IMR-90 (cell line): ENCODE data around the gene STX16. TPM values are rescaled to one million over a fixed set of nuclear protein-coding genes. Genes with fewer than 3 reads are reported as not detected.

Source experiments
- ATAC-seq: fragments of 200-7000 bp; cut with Tn5 transposase; 2 replicates; pipeline ENCODE4 v1.9.1; 2020; ENCODE audit warnings: low read depth, mild to moderate bottlenecking, moderate library complexity
- BruUV-seq: library from RNA; stranded (reverse); fragments of 400-500 nt; replicated peaks from 2 replicates; lab custom pipeline; 2021; lab: Mats Ljungman, UMichigan
- CTCF ChIA-PET: fragments of 300-600 bp; formaldehyde crosslinking; extraction: SDS; loops from one replicate; lab custom pipeline; 2021; ENCODE audit warnings: antibody characterized with exemption; lab: Yijun Ruan, JAX
- POLR2A ChIA-PET: fragments of 300-600 bp; sonication (Branson Sonifier 250); formaldehyde crosslinking; loops from one replicate; lab custom pipeline; 2022; ENCODE audit warnings: antibody characterized with exemption; ENCODE audit not compliant: unreplicated experiment; lab: Charles Lee
- DNase-seq: peaks from one replicate; pipeline ENCODE4 v3.0.0; 2013
- H2AFZ ChIP-seq: replicated peaks from 2 replicates; pipeline ENCODE3; 2013; ENCODE audit warnings: low read length, mild to moderate bottlenecking; ENCODE audit not compliant: poor library complexity
- H2AK5ac ChIP-seq: 2 replicates; pipeline ENCODE4 v1.6.1; 2013; ENCODE audit warnings: low read depth, low read length, inconsistent platforms
- H2AK9ac ChIP-seq: replicated peaks from 2 replicates; pipeline ENCODE3; 2013; ENCODE audit warnings: mild to moderate bottlenecking, low read depth, low read length, moderate library complexity; ENCODE audit not compliant: poor library complexity
- H2BK120ac ChIP-seq: 2 replicates; pipeline ENCODE4 v1.6.1; 2013; ENCODE audit warnings: low read depth, low read length, inconsistent platforms
- H2BK15ac ChIP-seq: 3 replicates; pipeline ENCODE4 v1.6.1; 2013; ENCODE audit warnings: low read depth, low read length, inconsistent platforms
- H2BK20ac ChIP-seq: 2 replicates; pipeline ENCODE4 v1.6.1; 2013; ENCODE audit warnings: low read depth, mild to moderate bottlenecking, inconsistent platforms, low read length, moderate library complexity
- H2BK5ac ChIP-seq: 2 replicates; pipeline ENCODE4 v1.6.1; 2013; ENCODE audit warnings: mild to moderate bottlenecking, low read depth, low read length, inconsistent platforms; ENCODE audit not compliant: poor library complexity, severe bottlenecking
- H3K14ac ChIP-seq: replicated peaks from 2 replicates; pipeline ENCODE4 v1.6.1; 2013; ENCODE audit warnings: low read depth, low read length, inconsistent platforms
- H3K18ac ChIP-seq: 2 replicates; pipeline ENCODE4 v1.6.1; 2013; ENCODE audit warnings: low read depth, low read length, control low read depth
- H3K23ac ChIP-seq: 2 replicates; pipeline ENCODE4 v1.6.1; 2013; ENCODE audit warnings: low read depth, low read length, inconsistent platforms
- H3K27ac ChIP-seq: 2 replicates; pipeline ENCODE4 v1.5.1; 2013; ENCODE audit warnings: mild to moderate bottlenecking, control low read depth, low read length; ENCODE audit not compliant: insufficient read depth
- H3K27me3 ChIP-seq: 2 replicates; pipeline ENCODE4 v1.6.1; 2013; ENCODE audit warnings: low read length; ENCODE audit not compliant: control insufficient read depth, insufficient read depth
- H3K36me3 ChIP-seq: 2 replicates; pipeline ENCODE4 v1.6.1; 2013; ENCODE audit warnings: low read length, mixed read lengths; ENCODE audit not compliant: control insufficient read depth, insufficient read depth
- H3K4ac ChIP-seq: 2 replicates; pipeline ENCODE4 v1.6.1; 2013; ENCODE audit warnings: low read depth, low read length, inconsistent platforms
- H3K4me1 ChIP-seq: 2 replicates; pipeline ENCODE4 v1.6.1; 2013; ENCODE audit warnings: low read length, mixed read lengths; ENCODE audit not compliant: control insufficient read depth, insufficient read depth
- H3K4me2 ChIP-seq: 2 replicates; pipeline ENCODE4 v1.6.1; 2013; ENCODE audit warnings: low read depth, mild to moderate bottlenecking, control low read depth, low read length, moderate library complexity
- H3K4me3 ChIP-seq: 2 replicates; pipeline ENCODE4 v1.5.1; 2013; ENCODE audit warnings: low read depth, mild to moderate bottlenecking, control low read depth, low read length, moderate library complexity; ENCODE audit not compliant: insufficient read depth
- H3K56ac ChIP-seq: 2 replicates; pipeline ENCODE4 v1.6.1; 2013; ENCODE audit warnings: low read length, inconsistent platforms; ENCODE audit not compliant: insufficient read depth; ENCODE audit errors: extremely low read depth
- H3K79me1 ChIP-seq, 2 experiments: 2 replicates each; pipeline ENCODE4 v1.6.1; 2013; ENCODE audit warnings: low read length in 2 of 2, inconsistent platforms in 1 of 2, low read depth in 1 of 2
- H3K9ac ChIP-seq: 2 replicates; pipeline ENCODE4 v1.6.1; 2013; ENCODE audit warnings: low read depth, low read length, control low read depth
- H3K9me1 ChIP-seq: 2 replicates; pipeline ENCODE4 v1.6.1; 2013; ENCODE audit warnings: low read length, inconsistent platforms; ENCODE audit not compliant: insufficient read depth
- H3K9me3 ChIP-seq: 2 replicates; pipeline ENCODE4 v1.6.1; 2013; ENCODE audit warnings: low read length; ENCODE audit not compliant: control insufficient read depth, insufficient read depth
- H4K20me1 ChIP-seq: 2 replicates; pipeline ENCODE4 v1.6.1; 2013; ENCODE audit warnings: low read length, inconsistent platforms; ENCODE audit not compliant: insufficient read depth
- H4K5ac ChIP-seq: 2 replicates; pipeline ENCODE4 v1.6.1; 2013; ENCODE audit warnings: mild to moderate bottlenecking, low read depth, low read length, control low read depth
- H4K8ac ChIP-seq, 2 experiments: 2 replicates each; pipeline ENCODE4 v1.6.1; 2013; ENCODE audit warnings: low read depth in 2 of 2, low read length in 2 of 2, control low read depth in 1 of 2, inconsistent platforms in 1 of 2
- H4K91ac ChIP-seq: 2 replicates; pipeline ENCODE4 v1.6.1; 2013; ENCODE audit warnings: low read depth, low read length, inconsistent platforms; ENCODE audit not compliant: insufficient read depth
- BHLHE40 ChIP-seq: fragments of 150-350 bp; IDR thresholded peaks from 2 replicates; pipeline ENCODE4 v1.6.1; 2016; ENCODE audit warnings: mild to moderate bottlenecking, low read depth, low read length
- CEBPB ChIP-seq: IDR thresholded peaks from 2 replicates; pipeline ENCODE4 v1.6.1; 2012; ENCODE audit warnings: low read depth, low read length, improper control_type of control experiment
- CHD1 ChIP-seq: IDR thresholded peaks from 2 replicates; pipeline ENCODE4 v1.6.1; 2012; ENCODE audit warnings: low read depth, low read length, improper control_type of control experiment
- FOS ChIP-seq: fragments of 150-350 bp; IDR thresholded peaks from 2 replicates; pipeline ENCODE4 v1.6.1; 2016; ENCODE audit warnings: low read depth, low read length
- MAFK ChIP-seq: IDR thresholded peaks from 2 replicates; pipeline ENCODE4 v1.6.1; 2012; ENCODE audit warnings: low read depth, low read length, improper control_type of control experiment
- MAZ ChIP-seq: IDR thresholded peaks from 2 replicates; pipeline ENCODE4 v1.6.1; 2012; ENCODE audit warnings: low read depth, mild to moderate bottlenecking, low read length, improper control_type of control experiment, moderate library complexity, borderline replicate concordance
- MXI1 ChIP-seq: IDR thresholded peaks from 2 replicates; pipeline ENCODE4 v1.6.1; 2012; ENCODE audit warnings: low read depth, mild to moderate bottlenecking, low read length, moderate library complexity, borderline replicate concordance
- NFE2L2 ChIP-seq: fragments of 150-350 bp; IDR thresholded peaks from 2 replicates; pipeline ENCODE4 v1.6.1; 2016; ENCODE audit warnings: low read depth, mild to moderate bottlenecking, low read length
- POLR2A ChIP-seq: IDR thresholded peaks from 2 replicates; pipeline ENCODE4 v1.6.1; 2012; ENCODE audit warnings: mild to moderate bottlenecking, low read depth, low read length
- RAD21 ChIP-seq: IDR thresholded peaks from 2 replicates; pipeline ENCODE4 v1.6.1; 2012; ENCODE audit warnings: low read length, improper control_type of control experiment
- RCOR1 ChIP-seq: IDR thresholded peaks from 2 replicates; pipeline ENCODE4 v1.6.1; 2012; ENCODE audit warnings: mild to moderate bottlenecking, low read length, improper control_type of control experiment; ENCODE audit not compliant: insufficient replicate concordance
- RFX5 ChIP-seq: IDR thresholded peaks from 2 replicates; pipeline ENCODE4 v1.8.0; 2012; ENCODE audit warnings: low read depth, mild to moderate bottlenecking, low read length, moderate library complexity
- SMC3 ChIP-seq: fragments of 150-350 bp; IDR thresholded peaks from 2 replicates; pipeline ENCODE4 v1.6.1; 2016; ENCODE audit warnings: low read depth, mild to moderate bottlenecking, antibody characterized with exemption, low read length, moderate library complexity
- WGBS, 2 experiments: methylation state at CpG; one replicate each; pipeline versions ENCODE4 v1.1.5 to v1.1.7; 2013; ENCODE audit warnings: missing lambda C conversion rate in 2 of 2; ENCODE audit not compliant: insufficient read length in 1 of 2; ENCODE audit errors: extremely low coverage in 2 of 2; 5-methylcytosine and 5-hydroxymethylcytosine counted together
- dilution Hi-C: fragments of 300-500 bp; cut with HindIII; formaldehyde crosslinking; loops from one replicate; pipeline ENCODE4 v1.14.3; 2018; ENCODE audit warnings: low sequenced_read_pairs; ENCODE audit not compliant: unreplicated experiment
- in situ Hi-C: fragments of 300-500 bp; cut with MboI; formaldehyde crosslinking; loops from 3 replicates; pipeline ENCODE4 v1.14.3; 2019; ENCODE audit warnings: low sequenced_read_pairs, inconsistent platforms, mixed read lengths
- intact Hi-C: fragments of 100-400 bp; cut with micrococcal nuclease; formaldehyde crosslinking; loops from 2 replicates; pipeline ENCODE4 v1.10.0; 2022
- polyA plus RNA-seq, 3 experiments: library from polyadenylated mRNA; depleted of rRNA; stranded (reverse); fragments of >200 nt; gene quantifications; 2 replicates each; pipeline ENCODE4 v1.2.3, GENCODE V29; 2012; ENCODE audit warnings: low replicate concordance in 1 of 3
- total RNA-seq: library from RNA; depleted of rRNA; stranded (reverse); fragments of >200 nt; gene quantifications from 2 replicates; pipeline ENCODE4 v1.2.3, GENCODE V29; 2012
- TF ChIP-seq, protein P1 (sequence below): fragments of 150-350 bp; IDR thresholded peaks from 2 replicates; pipeline ENCODE4 v1.6.1; 2016; ENCODE audit warnings: low read depth, mild to moderate bottlenecking, low read length, moderate library complexity, borderline replicate concordance
- TF ChIP-seq, protein P2 (sequence below): fragments of 150-350 bp; IDR thresholded peaks from 2 replicates; pipeline ENCODE4 v1.6.1; 2017; ENCODE audit warnings: mild to moderate bottlenecking, antibody characterized with exemption, low read length, low read depth
- TF ChIP-seq, protein P3 (sequence below): conservative IDR thresholded peaks from 2 replicates; pipeline ENCODE4 v1.5.1; 2012; ENCODE audit warnings: mild to moderate bottlenecking, low read depth, low read length, improper control_type of control experiment

STX16 gene
- total and polyA plus RNA-seq, 2 of the 4 experiments (the other 2 are of a cell fraction), result 26.9 to 58.2 TPM

DNA sequence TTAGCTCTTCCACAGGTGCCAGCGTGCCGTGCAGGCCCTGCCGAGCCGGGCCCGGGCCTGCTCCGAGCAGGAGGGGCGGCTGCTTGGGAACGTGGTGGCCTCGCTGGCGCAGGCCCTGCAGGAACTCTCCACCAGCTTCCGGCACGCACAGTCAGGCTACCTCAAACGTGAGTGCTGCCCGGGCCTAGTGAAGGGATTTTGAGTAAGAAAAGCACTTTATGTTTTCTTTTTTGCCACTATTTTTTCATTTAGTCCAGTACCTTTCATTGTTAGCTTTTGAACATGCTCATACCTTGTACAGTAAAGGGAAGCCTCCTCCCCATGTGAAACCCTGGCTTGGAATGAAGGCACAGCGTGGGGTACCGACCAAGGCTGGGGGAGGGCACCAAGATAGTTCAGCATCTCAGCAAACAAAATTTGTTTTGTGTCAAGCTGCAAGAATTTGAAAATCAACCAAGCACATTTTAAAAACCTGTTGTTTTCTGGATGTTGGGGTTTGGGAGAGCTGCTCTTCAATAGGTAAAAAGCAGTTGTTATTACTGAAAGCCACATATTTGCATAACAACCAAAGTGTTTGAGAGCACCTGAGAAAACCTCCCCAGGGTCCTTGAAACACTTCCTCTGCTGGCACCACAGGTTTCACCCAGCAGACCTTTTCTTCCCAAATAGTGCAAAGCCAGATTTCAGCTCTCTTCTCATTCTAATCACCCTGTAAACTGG, 18.4 kb downstream of the STX16 start:
- WGBS, 2 experiments, result no CpG with 5 or more reads among the region's 16 CpGs
- H4K8ac ChIP-seq, result no peak overlapping the region
- H4K20me1 ChIP-seq, result peaks cover 22% of the 10 kb centered on the region
- ChIA-PET CTCF (no interaction called here), POLR2A (no interaction called here)
- no peak overlapping the region for H2BK15ac ChIP-seq
- no peak overlapping the region for H3K4me3 ChIP-seq
- peaks cover 39% of the 10 kb centered on the region for H3K36me3 ChIP-seq
- H3K4me2 ChIP-seq, result no peak overlapping the region
- DNase-seq, result no peak
- peaks cover 10% of the 10 kb centered on the region for H3K9me1 ChIP-seq
- dilution Hi-C loops (loop anchor here (25.0 kb wide), 1 partner anchor 432 kb away; the partner anchor contains the start of gene ANKRD60), in situ Hi-C loops (no loop called here), intact Hi-C loops (no loop called here)
- no peak overlapping the region for H4K5ac ChIP-seq
- no peak overlapping the region for H2AK9ac ChIP-seq
- BruUV-seq, result no TSS peak
- H2BK5ac ChIP-seq, result no peak overlapping the region
- H2BK20ac ChIP-seq, result no peak overlapping the region
- H3K14ac ChIP-seq, result no peak overlapping the region
- H3K4ac ChIP-seq, result no peak overlapping the region
- peaks cover 4% of the 10 kb centered on the region for H3K4me1 ChIP-seq
- no peak for TF ChIP-seq RAD21
- TF ChIP-seq RFX5, result no peak
- no peak for TF ChIP-seq CEBPB
- no peak for TF ChIP-seq MAZ
- TF ChIP-seq, protein P1, sequence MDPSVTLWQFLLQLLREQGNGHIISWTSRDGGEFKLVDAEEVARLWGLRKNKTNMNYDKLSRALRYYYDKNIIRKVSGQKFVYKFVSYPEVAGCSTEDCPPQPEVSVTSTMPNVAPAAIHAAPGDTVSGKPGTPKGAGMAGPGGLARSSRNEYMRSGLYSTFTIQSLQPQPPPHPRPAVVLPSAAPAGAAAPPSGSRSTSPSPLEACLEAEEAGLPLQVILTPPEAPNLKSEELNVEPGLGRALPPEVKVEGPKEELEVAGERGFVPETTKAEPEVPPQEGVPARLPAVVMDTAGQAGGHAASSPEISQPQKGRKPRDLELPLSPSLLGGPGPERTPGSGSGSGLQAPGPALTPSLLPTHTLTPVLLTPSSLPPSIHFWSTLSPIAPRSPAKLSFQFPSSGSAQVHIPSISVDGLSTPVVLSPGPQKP, result no peak
- TF ChIP-seq MXI1, result no peak
- TF ChIP-seq, protein P2, sequence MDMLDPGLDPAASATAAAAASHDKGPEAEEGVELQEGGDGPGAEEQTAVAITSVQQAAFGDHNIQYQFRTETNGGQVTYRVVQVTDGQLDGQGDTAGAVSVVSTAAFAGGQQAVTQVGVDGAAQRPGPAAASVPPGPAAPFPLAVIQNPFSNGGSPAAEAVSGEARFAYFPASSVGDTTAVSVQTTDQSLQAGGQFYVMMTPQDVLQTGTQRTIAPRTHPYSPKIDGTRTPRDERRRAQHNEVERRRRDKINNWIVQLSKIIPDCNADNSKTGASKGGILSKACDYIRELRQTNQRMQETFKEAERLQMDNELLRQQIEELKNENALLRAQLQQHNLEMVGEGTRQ, result no peak
- no peak for TF ChIP-seq FOS
- no peak for TF ChIP-seq CHD1
- no peak for TF ChIP-seq MAFK
- TF ChIP-seq BHLHE40, result no peak
- TF ChIP-seq NFE2L2, result no peak
- no peak for TF ChIP-seq SMC3
- no peak for TF ChIP-seq RCOR1
- TF ChIP-seq, protein P3, sequence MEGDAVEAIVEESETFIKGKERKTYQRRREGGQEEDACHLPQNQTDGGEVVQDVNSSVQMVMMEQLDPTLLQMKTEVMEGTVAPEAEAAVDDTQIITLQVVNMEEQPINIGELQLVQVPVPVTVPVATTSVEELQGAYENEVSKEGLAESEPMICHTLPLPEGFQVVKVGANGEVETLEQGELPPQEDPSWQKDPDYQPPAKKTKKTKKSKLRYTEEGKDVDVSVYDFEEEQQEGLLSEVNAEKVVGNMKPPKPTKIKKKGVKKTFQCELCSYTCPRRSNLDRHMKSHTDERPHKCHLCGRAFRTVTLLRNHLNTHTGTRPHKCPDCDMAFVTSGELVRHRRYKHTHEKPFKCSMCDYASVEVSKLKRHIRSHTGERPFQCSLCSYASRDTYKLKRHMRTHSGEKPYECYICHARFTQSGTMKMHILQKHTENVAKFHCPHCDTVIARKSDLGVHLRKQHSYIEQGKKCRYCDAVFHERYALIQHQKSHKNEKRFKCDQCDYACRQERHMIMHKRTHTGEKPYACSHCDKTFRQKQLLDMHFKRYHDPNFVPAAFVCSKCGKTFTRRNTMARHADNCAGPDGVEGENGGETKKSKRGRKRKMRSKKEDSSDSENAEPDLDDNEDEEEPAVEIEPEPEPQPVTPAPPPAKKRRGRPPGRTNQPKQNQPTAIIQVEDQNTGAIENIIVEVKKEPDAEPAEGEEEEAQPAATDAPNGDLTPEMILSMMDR, result no peak
- no peak for TF ChIP-seq POLR2A
- no peak overlapping the region for H3K27ac ChIP-seq
- no peaks in the 10 kb centered on the region for H3K9me3 ChIP-seq
- H2AFZ ChIP-seq, result no peak overlapping the region
- no peak overlapping the region for H2BK120ac ChIP-seq
- ATAC-seq, result no peak
- H3K9ac ChIP-seq, result no peak overlapping the region
- no peak overlapping the region for H3K23ac ChIP-seq
- H3K56ac ChIP-seq, result no peak overlapping the region
- peaks cover 28 to 53% of the 10 kb centered on the region in 2 experiments; a peak in 3 of 4 replicates for H3K79me1 ChIP-seq
- H2AK5ac ChIP-seq, result no peak overlapping the region
- no peaks in the 10 kb centered on the region for H3K27me3 ChIP-seq
- no peak overlapping the region for H4K91ac ChIP-seq
- H3K18ac ChIP-seq, result no peak overlapping the region
